ENCODE data around the gene ILDR2. TPM values are rescaled to one million over a fixed set of nuclear protein-coding genes. Genes with fewer than 3 reads are reported as not detected.

Gene ILDR2
- total RNA-seq, 1 experiment from 2014 or later = not detected

- Histone ChIP-seq H3K27me3 (replicated peaks; ENCODE audit: insufficient read depth, low read depth, low read length, poor library complexity) (no peaks in the 10 kb centered on the region), H3K27ac (ENCODE audit: low read depth, low read length, poor library complexity, severe bottlenecking) (no peak overlapping the region), H3K4me3 (ENCODE audit: low read depth, low read length, poor library complexity, severe bottlenecking) (no peak overlapping the region), H3K36me3 (ENCODE audit: insufficient read depth, low read length, poor library complexity, severe bottlenecking) (peaks cover 93% of the 10 kb centered on the region), H3K4me1 (ENCODE audit: insufficient read depth, low read length, poor library complexity, severe bottlenecking) (no peaks in the 10 kb centered on the region), H3K9me3 (ENCODE audit: low read depth, low read length, poor library complexity, severe bottlenecking) (no peaks in the 10 kb centered on the region)
- TF ChIP-seq, protein P1, sequence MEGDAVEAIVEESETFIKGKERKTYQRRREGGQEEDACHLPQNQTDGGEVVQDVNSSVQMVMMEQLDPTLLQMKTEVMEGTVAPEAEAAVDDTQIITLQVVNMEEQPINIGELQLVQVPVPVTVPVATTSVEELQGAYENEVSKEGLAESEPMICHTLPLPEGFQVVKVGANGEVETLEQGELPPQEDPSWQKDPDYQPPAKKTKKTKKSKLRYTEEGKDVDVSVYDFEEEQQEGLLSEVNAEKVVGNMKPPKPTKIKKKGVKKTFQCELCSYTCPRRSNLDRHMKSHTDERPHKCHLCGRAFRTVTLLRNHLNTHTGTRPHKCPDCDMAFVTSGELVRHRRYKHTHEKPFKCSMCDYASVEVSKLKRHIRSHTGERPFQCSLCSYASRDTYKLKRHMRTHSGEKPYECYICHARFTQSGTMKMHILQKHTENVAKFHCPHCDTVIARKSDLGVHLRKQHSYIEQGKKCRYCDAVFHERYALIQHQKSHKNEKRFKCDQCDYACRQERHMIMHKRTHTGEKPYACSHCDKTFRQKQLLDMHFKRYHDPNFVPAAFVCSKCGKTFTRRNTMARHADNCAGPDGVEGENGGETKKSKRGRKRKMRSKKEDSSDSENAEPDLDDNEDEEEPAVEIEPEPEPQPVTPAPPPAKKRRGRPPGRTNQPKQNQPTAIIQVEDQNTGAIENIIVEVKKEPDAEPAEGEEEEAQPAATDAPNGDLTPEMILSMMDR (conservative IDR thresholded peaks at IDR 0.05; ENCODE audit: low read depth, low read length) = no peak
- no peak for TF ChIP-seq EZH2 (IDR thresholded peaks at IDR 0.05; ENCODE audit: borderline replicate concordance, low read depth, low read length, poor library complexity, severe bottlenecking)
- ChIA-PET CTCF (no interaction called here), POLR2A (ENCODE audit: low non-redundant PET) (no interaction called here)
- BruUV-seq (replicated peaks) = no TSS peak
- intact Hi-C loops (cut with micrococcal nuclease; ENCODE audit: unreplicated experiment) = no loop called here
- DNase-seq (ENCODE audit: low spot score) = no peak
Measured at GRCh38 chr1:166858726-166859419, 116.5 kb downstream of the ILDR2 start.

Other genes with a start within 250 kb of the ILDR2 start
- gene POGK, start 136.1 kb downstream of the ILDR2 start, total RNA-seq (2021) = 37.3 and 44.1 TPM in 2 replicates
- 15.2 and 17.8 TPM in 2 replicates for gene TADA1, start 99.3 kb downstream of the ILDR2 start, total RNA-seq (2021)
- not detected in 2 replicates for gene MAEL, start 13.7 kb upstream of the ILDR2 start, total RNA-seq (2021)
- gene GPA33, start 114.8 kb upstream of the ILDR2 start, total RNA-seq (2021) = not detected in 2 replicates
- gene STYXL2, start 118.5 kb upstream of the ILDR2 start, total RNA-seq (2021) = not detected in 2 replicates
- 25.0 and 28.3 TPM in 2 replicates for gene POU2F1, start 245.3 kb upstream of the ILDR2 start, total RNA-seq (2021)

Measured in A673 (cell line).